Erythroblast (primary cell): ENCODE data around the gene PATJ.

Experiments used
- GATA1 ChIP-seq: IDR thresholded peaks from 2 replicates; pipeline ENCODE4 v1.6.1; 2011; ENCODE audit warnings: low read depth, mild to moderate bottlenecking, control low read depth, low read length, moderate library complexity
- POLR2A ChIP-seq: IDR thresholded peaks from 2 replicates; pipeline ENCODE4 v1.6.1; 2011; ENCODE audit warnings: mild to moderate bottlenecking, low read length

DNA sequence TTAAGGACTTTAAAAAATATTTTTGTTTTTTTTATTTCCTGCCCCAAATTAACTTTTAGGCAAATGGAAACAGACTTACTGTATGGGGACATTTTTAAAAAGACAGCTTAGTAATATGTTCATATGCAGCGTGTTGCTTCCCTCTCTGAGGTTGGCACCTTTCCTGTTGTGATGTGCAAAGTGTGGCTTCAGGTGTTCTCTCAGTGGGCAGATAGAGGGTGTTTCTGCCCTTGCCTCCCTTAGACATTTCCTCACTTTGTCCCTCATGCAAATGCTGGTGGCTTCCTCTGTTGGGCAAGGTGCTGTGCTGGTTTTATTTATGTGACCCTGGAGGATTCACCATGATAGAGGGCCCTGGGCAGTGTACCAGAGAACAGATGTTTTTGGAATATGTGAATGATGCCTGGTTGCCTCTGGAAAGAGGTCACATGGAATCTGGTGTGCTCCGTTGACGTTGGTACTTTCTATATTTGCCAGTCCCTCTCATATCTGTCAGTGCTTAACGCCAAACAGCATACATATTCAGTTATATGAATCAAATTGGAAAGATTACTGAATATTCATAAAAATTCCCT, 123.5 kb downstream of the PATJ start:
- TF ChIP-seq GATA1 (no peak), POLR2A (no peak)
